ENCODE measurements around the gene HAPLN2.
"Not testable (repeated sequence)": the region's sequence is repeated elsewhere in the genome, so short reads cannot be mapped to it uniquely, and the experiment has no call there.

HAPLN2 gene

GRCh38 chr1:156618853-156619581, at the start of gene HAPLN2:
Gene HAPLN2, plus strand, starts transcription at chr1:156619415. Its CDS starts 4,076 bp downstream, at chr1:156623491.
- DNase-seq, result peak; percentile 44

- no peak for DNase-seq
These were observed 47.9 kb upstream of the HAPLN2 start for GRCh38 chr1:156571261-156571852.

- peak; percentile 88 for DNase-seq
These were observed 47.1 kb upstream of the HAPLN2 start, which contains the start of gene IQGAP3 for GRCh38 chr1:156571919-156572662. Gene IQGAP3, minus strand, starts transcription at chr1:156572565. Its CDS starts 36 bp downstream, at chr1:156572529.

- no peak for DNase-seq
These were observed 46.6 kb upstream of the HAPLN2 start for GRCh38 chr1:156572663-156573018.

- DNase-seq, result no peak
These were observed 45.1 kb upstream of the HAPLN2 start for GRCh38 chr1:156574039-156574633.

GRCh38 chr1:156577550-156577949, 41.7 kb upstream of the HAPLN2 start:
- peak; percentile 39 for DNase-seq

- DNase-seq, result no peak
These were observed 41.2 kb upstream of the HAPLN2 start for GRCh38 chr1:156578055-156578454.

GRCh38 chr1:156579472-156579871, 39.7 kb upstream of the HAPLN2 start, which contains the start of gene TTC24:
Gene TTC24, plus strand, starts transcription at chr1:156579723. Its CDS starts 1,642 bp downstream, at chr1:156581365.
- DNase-seq, result no peak

GRCh38 chr1:156581661-156582387, 37.4 kb upstream of the HAPLN2 start:
- no peak for DNase-seq

GRCh38 chr1:156582388-156583017, 36.7 kb upstream of the HAPLN2 start:
- DNase-seq, result no peak

- DNase-seq, result peak; percentile 74
These were observed 35.2 kb upstream of the HAPLN2 start for GRCh38 chr1:156583821-156584622.

- peak; percentile 55 for DNase-seq
These were observed 34.4 kb upstream of the HAPLN2 start for GRCh38 chr1:156584813-156585212.

GRCh38 chr1:156586323-156586722, 32.9 kb upstream of the HAPLN2 start:
- peak; percentile 92 for DNase-seq

GRCh38 chr1:156586892-156587477, 32.2 kb upstream of the HAPLN2 start:
- no peak for DNase-seq

GRCh38 chr1:156587927-156588326, 31.3 kb upstream of the HAPLN2 start:
- not testable (repeated sequence) for DNase-seq

GRCh38 chr1:156589546-156589945, 29.7 kb upstream of the HAPLN2 start:
- DNase-seq, result no peak

GRCh38 chr1:156590326-156591180, 28.7 kb upstream of the HAPLN2 start:
- DNase-seq, result no peak

- DNase-seq, result peak; percentile 60
These were observed 28.1 kb upstream of the HAPLN2 start for GRCh38 chr1:156591181-156591431.

GRCh38 chr1:156591432-156592157, 27.6 kb upstream of the HAPLN2 start, which contains the start of gene NAXE:
Gene NAXE, plus strand, starts transcription at chr1:156591776. Its CDS starts 29 bp downstream, at chr1:156591805.
- DNase-seq, result peak; percentile 84
